ENCODE data around the gene CSNK1A1.

GRCh38 chr5:149486726-149487635 lies 64.3 kb downstream of the CSNK1A1 start:
- TF ChIP-seq CTCF (conservative IDR thresholded peaks at IDR 0.05; ENCODE audit: low read length), result no peak
- no peak for TF ChIP-seq EZH2phosphoT487 (IDR thresholded peaks at IDR 0.05; ENCODE audit: borderline replicate concordance)

All from Loucy (cell line).